Activated T-cell treated with anti-CD3 and anti-CD28 coated beads, Interleukin-2, amount 50 U/mL, for 24 hours (primary cell): ENCODE measurements around the gene UNCX.
"Not testable (repeated sequence)": the region's sequence is repeated elsewhere in the genome, so short reads cannot be mapped to it uniquely, and the experiment has no call there.

Source experiments
- DNase-seq: peaks from one replicate; pipeline ENCODE4 v3.0.0-alpha.2; 2020
- H3K27ac Mint-ChIP-seq: 2 replicates; pipeline ENCODE4 v1.8.0; 2020; ENCODE audit warnings: mild to moderate bottlenecking, mixed read lengths
- H3K27me3 Mint-ChIP-seq: 2 replicates; pipeline ENCODE4 v1.8.0; 2020; ENCODE audit warnings: mixed read lengths
- H3K36me3 Mint-ChIP-seq: 2 replicates; pipeline ENCODE4 v1.8.0; 2020; ENCODE audit warnings: low read depth, mixed read lengths
- H3K4me1 Mint-ChIP-seq: 2 replicates; pipeline ENCODE4 v1.8.0; 2020; ENCODE audit warnings: low read depth, mixed read lengths
- H3K4me3 Mint-ChIP-seq: 2 replicates; pipeline ENCODE4 v1.8.0; 2020; ENCODE audit warnings: mild to moderate bottlenecking, moderate library complexity, mixed read lengths
- H3K9me3 Mint-ChIP-seq: 2 replicates; pipeline ENCODE4 v1.8.0; 2020; ENCODE audit warnings: mixed read lengths

UNCX gene

GRCh38 chr7:1264345-1265280 lies 31.9 kb downstream of the UNCX start:
- Mint-ChIP-seq H3K4me1 (no peaks in the 10 kb centered on the region), H3K36me3 (no peaks in the 10 kb centered on the region), H3K27ac (no peak overlapping the region), H3K9me3 (no peaks in the 10 kb centered on the region), H3K27me3 (peaks cover 47% of the 10 kb centered on the region), H3K4me3 (no peak overlapping the region)
- DNase-seq: no peak

GRCh38 chr7:1267016-1267900 lies 34.6 kb downstream of the UNCX start:
- H3K9me3 Mint-ChIP-seq: no peaks in the 10 kb centered on the region
- no peak overlapping the region for H3K4me3 Mint-ChIP-seq
- no peaks in the 10 kb centered on the region for H3K4me1 Mint-ChIP-seq
- peaks cover 49% of the 10 kb centered on the region for H3K27me3 Mint-ChIP-seq
- no peak for DNase-seq
- H3K27ac Mint-ChIP-seq: no peak overlapping the region
- H3K36me3 Mint-ChIP-seq: no peaks in the 10 kb centered on the region

DNA sequence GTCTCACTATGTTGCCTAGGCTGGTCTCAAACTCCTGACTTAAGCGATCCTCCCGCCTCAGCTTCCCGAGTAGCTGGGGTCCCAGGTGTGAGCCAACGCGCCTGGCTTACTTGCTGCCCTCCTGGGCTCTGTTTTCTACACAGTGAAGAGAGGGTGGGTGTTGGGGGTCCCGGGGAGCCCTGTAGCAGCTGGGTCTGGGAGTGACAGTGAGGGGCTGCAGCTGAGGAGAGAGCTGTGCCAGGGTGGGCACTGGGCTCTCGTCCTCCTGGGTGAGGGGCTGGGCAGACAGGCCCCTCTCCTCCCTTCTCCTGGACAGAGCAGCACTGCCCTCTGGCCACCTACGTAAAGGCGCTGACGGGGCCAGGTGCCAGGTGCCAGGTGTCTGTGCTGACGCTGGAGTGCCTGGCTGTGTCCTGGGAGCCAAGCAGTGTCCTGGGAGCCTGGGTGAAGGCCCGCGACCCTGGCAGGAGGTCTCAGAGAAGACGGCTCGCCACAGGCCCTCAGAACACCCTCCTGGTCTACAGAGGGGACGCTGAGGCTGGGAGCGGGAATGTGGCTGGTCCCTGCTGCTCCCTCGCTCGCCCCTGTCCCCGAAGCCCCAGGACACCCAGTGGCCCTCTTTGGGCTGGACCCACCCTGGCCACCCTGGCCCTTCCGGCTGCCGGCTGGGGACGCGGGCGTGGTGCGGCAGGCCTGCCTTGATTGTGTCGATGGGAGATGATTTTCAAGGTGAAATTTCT lies 35.6 kb downstream of the UNCX start:
- Mint-ChIP-seq H3K27ac (no peak overlapping the region), H3K36me3 (no peaks in the 10 kb centered on the region), H3K4me1 (no peaks in the 10 kb centered on the region), H3K27me3 (peaks cover 46% of the 10 kb centered on the region), H3K4me3 (no peak overlapping the region), H3K9me3 (no peaks in the 10 kb centered on the region)
- no peak for DNase-seq

DNA sequence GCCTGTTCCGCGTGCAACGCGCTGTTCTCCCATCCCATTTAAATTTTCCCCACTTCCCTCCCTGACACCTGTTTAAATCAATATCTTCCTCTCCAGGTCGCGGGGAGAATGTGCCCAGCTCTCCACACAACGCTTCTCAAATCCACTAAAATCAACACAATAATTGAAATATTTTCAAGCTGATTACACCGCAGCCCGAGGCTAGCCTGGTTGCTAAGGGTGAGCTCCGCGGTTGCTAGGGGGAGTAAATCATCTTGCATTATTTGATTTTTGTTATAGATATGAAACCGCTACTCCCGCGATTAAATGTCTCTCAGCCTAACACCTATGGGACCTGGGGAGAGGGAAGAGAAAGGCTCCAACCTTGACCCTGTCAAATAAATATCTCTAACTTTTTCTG lies 36.2 kb downstream of the UNCX start:
- Mint-ChIP-seq H3K4me1 (no peaks in the 10 kb centered on the region), H3K27ac (no peak overlapping the region), H3K4me3 (no peak overlapping the region), H3K36me3 (no peaks in the 10 kb centered on the region), H3K9me3 (no peaks in the 10 kb centered on the region), H3K27me3 (peaks cover 40% of the 10 kb centered on the region)
- no peak for DNase-seq

GRCh38 chr7:1269336-1269890 lies 36.7 kb downstream of the UNCX start:
- no peak for DNase-seq
- Mint-ChIP-seq H3K36me3 (no peaks in the 10 kb centered on the region), H3K27ac (no peak overlapping the region), H3K4me1 (no peaks in the 10 kb centered on the region), H3K4me3 (no peak overlapping the region), H3K27me3 (peaks cover 39% of the 10 kb centered on the region), H3K9me3 (no peaks in the 10 kb centered on the region)

DNA sequence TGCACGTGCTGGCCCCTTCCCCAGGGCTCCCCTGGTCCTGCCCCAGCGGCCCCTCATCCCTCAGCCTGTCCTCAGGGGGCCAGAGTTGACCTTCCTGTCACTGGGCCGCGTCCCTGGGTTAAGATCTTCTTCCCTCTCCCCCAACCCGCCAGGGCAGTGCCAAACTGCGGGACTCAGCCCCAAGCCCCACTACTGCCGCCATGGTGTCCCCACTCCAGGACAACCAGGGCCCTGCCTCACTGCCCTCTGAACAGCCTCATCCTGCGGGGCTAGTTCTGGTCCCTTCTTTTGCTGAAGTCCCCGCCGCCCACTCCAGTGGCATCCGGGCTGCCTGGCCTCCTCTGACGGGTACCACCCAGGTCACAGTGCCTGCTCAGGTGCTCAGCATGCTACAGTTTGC lies 37.5 kb downstream of the UNCX start:
- Mint-ChIP-seq H3K9me3 (no peaks in the 10 kb centered on the region), H3K27ac (no peak overlapping the region), H3K4me3 (no peak overlapping the region), H3K27me3 (peaks cover 33% of the 10 kb centered on the region), H3K4me1 (no peaks in the 10 kb centered on the region), H3K36me3 (no peaks in the 10 kb centered on the region)
- no peak for DNase-seq

DNA sequence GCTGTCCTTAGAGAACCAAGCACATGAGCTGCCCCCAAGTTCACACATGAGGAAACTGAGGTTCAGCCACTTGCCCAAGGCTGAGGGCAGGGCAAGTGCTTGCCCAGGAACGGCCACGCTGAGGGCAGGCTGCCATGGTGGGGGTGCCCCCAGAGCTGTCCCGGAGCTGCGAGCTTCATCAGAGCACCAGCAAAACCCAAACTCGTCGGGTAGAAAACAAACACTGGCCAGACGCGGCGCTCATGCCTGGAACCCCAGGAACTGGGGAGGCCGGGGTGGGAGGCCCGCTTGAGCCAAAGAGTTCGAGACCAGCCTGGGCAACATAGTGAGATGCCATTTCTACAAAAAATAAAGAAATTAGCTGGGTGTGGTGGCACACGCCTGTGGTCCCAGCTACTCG lies 38.4 kb downstream of the UNCX start:
- H3K4me1 Mint-ChIP-seq: no peaks in the 10 kb centered on the region
- H3K4me3 Mint-ChIP-seq: no peak overlapping the region
- H3K27me3 Mint-ChIP-seq: peaks cover 27% of the 10 kb centered on the region

GRCh38 chr7:1271656-1272055 lies 39.0 kb downstream of the UNCX start:
- DNase-seq: no peak
- Mint-ChIP-seq H3K36me3 (no peaks in the 10 kb centered on the region), H3K4me3 (no peak overlapping the region), H3K27me3 (peaks cover 22% of the 10 kb centered on the region), H3K27ac (no peak overlapping the region), H3K4me1 (no peaks in the 10 kb centered on the region), H3K9me3 (no peaks in the 10 kb centered on the region)

More for the DNA sequence above, 38.4 kb downstream of the UNCX start:
- Mint-ChIP-seq H3K36me3 (no peaks in the 10 kb centered on the region), H3K27ac (no peak overlapping the region), H3K9me3 (no peaks in the 10 kb centered on the region)
- DNase-seq: no peak

DNA sequence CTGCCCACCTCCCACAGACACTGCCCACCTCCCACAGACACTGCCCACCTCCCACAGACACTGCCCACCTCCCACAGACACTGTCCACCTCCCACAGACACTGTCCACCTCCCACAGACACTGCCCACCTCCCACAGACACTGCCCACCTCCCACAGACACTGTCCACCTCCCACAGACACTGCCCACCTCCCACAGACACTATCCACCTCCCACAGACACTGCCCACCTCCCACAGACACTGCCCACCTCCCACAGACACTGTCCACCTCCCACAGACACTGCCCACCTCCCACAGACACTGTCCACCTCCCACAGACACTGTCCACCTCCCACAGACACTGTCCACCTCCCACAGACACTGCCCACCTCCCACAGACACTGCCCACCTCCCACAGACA lies 39.5 kb downstream of the UNCX start:
- H3K27ac Mint-ChIP-seq, H3K4me3 Mint-ChIP-seq, DNase-seq, H3K4me1 Mint-ChIP-seq, H3K9me3 Mint-ChIP-seq, H3K36me3 Mint-ChIP-seq: not testable (repeated sequence)
- peaks cover 21% of the 10 kb centered on the region for H3K27me3 Mint-ChIP-seq

- DNase-seq: no peak
- H3K27ac Mint-ChIP-seq: no peak overlapping the region
- peaks cover 19% of the 10 kb centered on the region for H3K27me3 Mint-ChIP-seq
- H3K4me3 Mint-ChIP-seq: no peak overlapping the region
- H3K4me1 Mint-ChIP-seq: no peaks in the 10 kb centered on the region
- no peaks in the 10 kb centered on the region for H3K9me3 Mint-ChIP-seq
- H3K36me3 Mint-ChIP-seq: no peaks in the 10 kb centered on the region
Observed at GRCh38 chr7:1274121-1274875, 41.6 kb downstream of the UNCX start.

DNA sequence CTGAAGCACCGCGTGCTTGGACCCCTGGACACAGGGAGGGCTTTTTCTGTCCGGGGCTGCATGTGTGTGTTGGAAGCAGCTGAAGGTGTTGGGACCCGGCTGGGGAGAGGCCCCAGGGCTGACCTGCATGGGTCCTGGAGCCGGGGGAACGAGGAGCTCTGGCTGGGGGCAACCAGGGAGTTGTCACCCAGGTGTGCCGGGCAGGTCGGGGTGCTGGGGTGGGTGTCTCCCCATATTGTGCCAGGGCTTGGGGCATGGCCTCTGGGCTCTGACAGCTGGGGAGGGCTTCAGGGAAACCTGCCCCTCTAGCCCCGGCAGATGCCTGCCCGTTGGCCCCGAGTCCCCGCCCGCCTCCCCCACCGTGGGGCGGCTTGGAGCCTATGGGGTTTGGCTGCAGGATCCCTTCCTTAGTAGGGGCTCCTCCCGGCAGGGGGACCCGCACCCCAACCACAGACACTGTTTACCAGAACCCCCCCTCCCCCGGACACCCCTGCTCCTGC lies 42.3 kb downstream of the UNCX start:
- Mint-ChIP-seq H3K9me3 (no peaks in the 10 kb centered on the region), H3K27ac (no peak overlapping the region), H3K36me3 (no peaks in the 10 kb centered on the region)

GRCh38 chr7:1275451-1276381 lies 43.0 kb downstream of the UNCX start:
- Mint-ChIP-seq H3K27me3 (peaks cover 19% of the 10 kb centered on the region), H3K9me3 (no peaks in the 10 kb centered on the region), H3K4me1 (no peaks in the 10 kb centered on the region), H3K4me3 (no peak overlapping the region), H3K27ac (no peak overlapping the region), H3K36me3 (no peaks in the 10 kb centered on the region)
- no peak for DNase-seq

More for the DNA sequence above, 42.3 kb downstream of the UNCX start:
- no peak for DNase-seq
- Mint-ChIP-seq H3K4me3 (no peak overlapping the region), H3K4me1 (no peaks in the 10 kb centered on the region), H3K27me3 (peaks cover 23% of the 10 kb centered on the region)
